Measurements from ENCODE around the gene OR10D3.

Gene OR10D3

GRCh38 chr11:124195189-124195734 is 12.1 kb downstream of the OR10D3 start:
- Histone ChIP-seq H3K9me3 (ENCODE audit: insufficient read depth, low read depth, low read length) (no peaks in the 10 kb centered on the region), H3K4me1 (ENCODE audit: insufficient read depth, low read length) (peaks cover 13% of the 10 kb centered on the region), H3K36me3 (ENCODE audit: insufficient read depth, low read length) (no peaks in the 10 kb centered on the region), H3K27ac (ENCODE audit: low read depth, low read length) (no peak overlapping the region), H3K9ac (ENCODE audit: low read depth, low read length) (no peak overlapping the region), H3K27me3 (ENCODE audit: insufficient read depth, low read length) (peaks cover 21% of the 10 kb centered on the region), H3K4me3 (ENCODE audit: low read length) (no peak overlapping the region)
- 45% methylated on average over 3 of the region's 4 CpGs for WGBS

- no peak overlapping the region for H3K4me3 ChIP-seq (ENCODE audit: low read length)
- 98% methylated on average over 2 of the region's 2 CpGs for WGBS
- H3K27me3 ChIP-seq (ENCODE audit: insufficient read depth, low read length), result no peaks in the 10 kb centered on the region
- peaks cover 10% of the 10 kb centered on the region for H3K4me1 ChIP-seq (ENCODE audit: insufficient read depth, low read length)
- H3K27ac ChIP-seq (ENCODE audit: low read depth, low read length), result no peak overlapping the region
- no peaks in the 10 kb centered on the region for H3K9me3 ChIP-seq (ENCODE audit: insufficient read depth, low read depth, low read length)
- no peaks in the 10 kb centered on the region for H3K36me3 ChIP-seq (ENCODE audit: insufficient read depth, low read length)
- no peak overlapping the region for H3K9ac ChIP-seq (ENCODE audit: low read depth, low read length)
Observed at GRCh38 chr11:124197999-124198398, 14.9 kb downstream of the OR10D3 start.

- WGBS, result 90% methylated on average over 7 of the region's 7 CpGs
- H3K9me3 ChIP-seq (ENCODE audit: insufficient read depth, low read depth, low read length), result no peaks in the 10 kb centered on the region
- no peaks in the 10 kb centered on the region for H3K27me3 ChIP-seq (ENCODE audit: insufficient read depth, low read length)
- H3K4me3 ChIP-seq (ENCODE audit: low read length), result no peak overlapping the region
- no peaks in the 10 kb centered on the region for H3K36me3 ChIP-seq (ENCODE audit: insufficient read depth, low read length)
- no peak overlapping the region for H3K27ac ChIP-seq (ENCODE audit: low read depth, low read length)
- peaks cover 1% of the 10 kb centered on the region; the same call in 1 of the 2 replicates for H3K4me1 ChIP-seq (ENCODE audit: insufficient read depth, low read length)
- no peak overlapping the region for H3K9ac ChIP-seq (ENCODE audit: low read depth, low read length)
Observed at GRCh38 chr11:124198897-124199296, 15.8 kb downstream of the OR10D3 start.

- no peaks in the 10 kb centered on the region for H3K36me3 ChIP-seq (ENCODE audit: insufficient read depth, low read length)
- no peak overlapping the region for H3K4me3 ChIP-seq (ENCODE audit: low read length)
- H3K9ac ChIP-seq (ENCODE audit: low read depth, low read length), result no peak overlapping the region
- H3K9me3 ChIP-seq (ENCODE audit: insufficient read depth, low read depth, low read length), result no peaks in the 10 kb centered on the region
- no peaks in the 10 kb centered on the region for H3K4me1 ChIP-seq (ENCODE audit: insufficient read depth, low read length)
- no peaks in the 10 kb centered on the region for H3K27me3 ChIP-seq (ENCODE audit: insufficient read depth, low read length)
- no peak overlapping the region for H3K27ac ChIP-seq (ENCODE audit: low read depth, low read length)
- whole genome bisulfite sequencing, result 92% methylated on average over 1 of the region's 1 CpG
Observed at GRCh38 chr11:124199702-124200101, 16.6 kb downstream of the OR10D3 start.

- Histone ChIP-seq H3K9me3 (ENCODE audit: insufficient read depth, low read depth, low read length) (no peaks in the 10 kb centered on the region), H3K27me3 (ENCODE audit: insufficient read depth, low read length) (no peaks in the 10 kb centered on the region), H3K9ac (ENCODE audit: low read depth, low read length) (no peak overlapping the region), H3K36me3 (ENCODE audit: insufficient read depth, low read length) (no peaks in the 10 kb centered on the region), H3K4me1 (ENCODE audit: insufficient read depth, low read length) (no peaks in the 10 kb centered on the region), H3K27ac (ENCODE audit: low read depth, low read length) (no peak overlapping the region), H3K4me3 (ENCODE audit: low read length) (no peak overlapping the region)
- WGBS, result 96% methylated on average over 16 of the region's 16 CpGs
Observed at GRCh38 chr11:124200671-124201070, 17.5 kb downstream of the OR10D3 start.

- H3K27ac ChIP-seq (ENCODE audit: low read depth, low read length), result no peak overlapping the region
- WGBS, result 96% methylated on average over 3 of the region's 3 CpGs
- no peaks in the 10 kb centered on the region for H3K36me3 ChIP-seq (ENCODE audit: insufficient read depth, low read length)
- H3K9me3 ChIP-seq (ENCODE audit: insufficient read depth, low read depth, low read length), result no peaks in the 10 kb centered on the region
- no peaks in the 10 kb centered on the region for H3K4me1 ChIP-seq (ENCODE audit: insufficient read depth, low read length)
- H3K4me3 ChIP-seq (ENCODE audit: low read length), result no peak overlapping the region
- H3K27me3 ChIP-seq (ENCODE audit: insufficient read depth, low read length), result no peaks in the 10 kb centered on the region
- no peak overlapping the region for H3K9ac ChIP-seq (ENCODE audit: low read depth, low read length)
Observed at GRCh38 chr11:124202951-124203350, 19.8 kb downstream of the OR10D3 start.

GRCh38 chr11:124204008-124204407 is 20.9 kb downstream of the OR10D3 start:
- no peaks in the 10 kb centered on the region for H3K36me3 ChIP-seq (ENCODE audit: insufficient read depth, low read length)
- no peaks in the 10 kb centered on the region for H3K27me3 ChIP-seq (ENCODE audit: insufficient read depth, low read length)
- no peaks in the 10 kb centered on the region for H3K4me1 ChIP-seq (ENCODE audit: insufficient read depth, low read length)
- no peak overlapping the region for H3K4me3 ChIP-seq (ENCODE audit: low read length)
- no peak overlapping the region for H3K9ac ChIP-seq (ENCODE audit: low read depth, low read length)
- 91% methylated on average over 5 of the region's 5 CpGs for WGBS
- H3K9me3 ChIP-seq (ENCODE audit: insufficient read depth, low read depth, low read length), result no peaks in the 10 kb centered on the region
- H3K27ac ChIP-seq (ENCODE audit: low read depth, low read length), result no peak overlapping the region

GRCh38 chr11:124207102-124207792 is 24.1 kb downstream of the OR10D3 start:
- H3K9ac ChIP-seq (ENCODE audit: low read depth, low read length), result no peak overlapping the region
- 87% methylated on average over 5 of the region's 6 CpGs for WGBS
- no peaks in the 10 kb centered on the region for H3K36me3 ChIP-seq (ENCODE audit: insufficient read depth, low read length)
- H3K27me3 ChIP-seq (ENCODE audit: insufficient read depth, low read length), result no peaks in the 10 kb centered on the region
- H3K27ac ChIP-seq (ENCODE audit: low read depth, low read length), result no peak overlapping the region
- H3K4me3 ChIP-seq (ENCODE audit: low read length), result no peak overlapping the region
- no peaks in the 10 kb centered on the region for H3K9me3 ChIP-seq (ENCODE audit: insufficient read depth, low read depth, low read length)
- H3K4me1 ChIP-seq (ENCODE audit: insufficient read depth, low read length), result no peaks in the 10 kb centered on the region

GRCh38 chr11:124209824-124210357 is 26.7 kb downstream of the OR10D3 start:
- H3K27ac ChIP-seq (ENCODE audit: low read depth, low read length), result no peak overlapping the region
- H3K4me1 ChIP-seq (ENCODE audit: insufficient read depth, low read length), result no peaks in the 10 kb centered on the region
- H3K36me3 ChIP-seq (ENCODE audit: insufficient read depth, low read length), result no peaks in the 10 kb centered on the region
- no peak overlapping the region for H3K4me3 ChIP-seq (ENCODE audit: low read length)
- no peaks in the 10 kb centered on the region for H3K9me3 ChIP-seq (ENCODE audit: insufficient read depth, low read depth, low read length)
- WGBS, result 94% methylated on average over 6 of the region's 6 CpGs
- H3K27me3 ChIP-seq (ENCODE audit: insufficient read depth, low read length), result no peaks in the 10 kb centered on the region
- no peak overlapping the region for H3K9ac ChIP-seq (ENCODE audit: low read depth, low read length)

- Histone ChIP-seq H3K9me3 (ENCODE audit: insufficient read depth, low read depth, low read length) (no peaks in the 10 kb centered on the region), H3K4me1 (ENCODE audit: insufficient read depth, low read length) (no peaks in the 10 kb centered on the region), H3K36me3 (ENCODE audit: insufficient read depth, low read length) (no peaks in the 10 kb centered on the region), H3K27ac (ENCODE audit: low read depth, low read length) (no peak overlapping the region), H3K9ac (ENCODE audit: low read depth, low read length) (no peak overlapping the region), H3K4me3 (ENCODE audit: low read length) (no peak overlapping the region), H3K27me3 (ENCODE audit: insufficient read depth, low read length) (no peaks in the 10 kb centered on the region)
- WGBS, result 95% methylated on average over 5 of the region's 5 CpGs
Observed at GRCh38 chr11:124210421-124210820, 27.3 kb downstream of the OR10D3 start.

GRCh38 chr11:124211321-124211720 is 28.2 kb downstream of the OR10D3 start:
- H3K36me3 ChIP-seq (ENCODE audit: insufficient read depth, low read length), result no peaks in the 10 kb centered on the region
- H3K4me1 ChIP-seq (ENCODE audit: insufficient read depth, low read length), result no peaks in the 10 kb centered on the region
- H3K9ac ChIP-seq (ENCODE audit: low read depth, low read length), result no peak overlapping the region
- H3K4me3 ChIP-seq (ENCODE audit: low read length), result no peak overlapping the region
- H3K9me3 ChIP-seq (ENCODE audit: insufficient read depth, low read depth, low read length), result no peaks in the 10 kb centered on the region
- no peaks in the 10 kb centered on the region for H3K27me3 ChIP-seq (ENCODE audit: insufficient read depth, low read length)
- H3K27ac ChIP-seq (ENCODE audit: low read depth, low read length), result no peak overlapping the region
